Measurements from ENCODE around the gene OR56A5.
"Not testable (repeated sequence)": the region's sequence is repeated elsewhere in the genome, so short reads cannot be mapped to it uniquely, and the experiment has no call there.

OR56A5 gene

GRCh38 chr11:5973530-5973929 is 5.2 kb upstream of the OR56A5 start:
- Histone ChIP-seq H3F3A (ENCODE audit: insufficient read depth, low read length) (no peaks in the 10 kb centered on the region), H3K36me3 (replicated peaks; ENCODE audit: insufficient read depth, low read length) (no peaks in the 10 kb centered on the region), H3K27ac (ENCODE audit: low read length) (no peak overlapping the region), H3K4me1 (ENCODE audit: low read length) (no peaks in the 10 kb centered on the region), H3K9ac (ENCODE audit: low read length) (no peak overlapping the region), H2AFZ (ENCODE audit: low read length) (no peak overlapping the region), H3K27me3 (replicated peaks; ENCODE audit: insufficient read depth, low read length) (no peaks in the 10 kb centered on the region), H3K4me3 (ENCODE audit: low read length) (no peak overlapping the region), H3K79me2 (ENCODE audit: low read length) (no peaks in the 10 kb centered on the region), H3K4me2 (ENCODE audit: low read depth, low read length) (no peak overlapping the region), H3K9me2 (replicated peaks; ENCODE audit: insufficient read depth, low read length) (no peaks in the 10 kb centered on the region), H3K9me3 (replicated peaks; ENCODE audit: insufficient read depth, low read length) (no peaks in the 10 kb centered on the region), H4K20me1 (ENCODE audit: insufficient read depth, low read length) (no peaks in the 10 kb centered on the region)
- no peak for DNase-seq
- TF ChIP-seq EZH2phosphoT487 (IDR thresholded peaks at IDR 0.05; ENCODE audit: low read length): no peak
- no peak for TF ChIP-seq EZH2 (optimal IDR thresholded peaks at IDR 0.05; ENCODE audit: low read depth, low read length)
- no peak for TF ChIP-seq CTCF (IDR thresholded peaks at IDR 0.05; ENCODE audit: low read length)

GRCh38 chr11:5967708-5968107 is 586 bp downstream of the OR56A5 start:
- DNase-seq: no peak

GRCh38 chr11:5966958-5967357 is 1.3 kb downstream of the OR56A5 start:
- H3K4me2 ChIP-seq (ENCODE audit: low read depth, low read length): no peak overlapping the region
- no peaks in the 10 kb centered on the region for H3K36me3 ChIP-seq (replicated peaks; ENCODE audit: insufficient read depth, low read length)
- H2AFZ ChIP-seq (ENCODE audit: low read length): no peak overlapping the region
- DNase-seq: no peak
- H4K20me1 ChIP-seq (ENCODE audit: insufficient read depth, low read length): no peaks in the 10 kb centered on the region
- TF ChIP-seq EZH2phosphoT487 (IDR thresholded peaks at IDR 0.05; ENCODE audit: low read length) (no peak), CTCF (IDR thresholded peaks at IDR 0.05; ENCODE audit: low read length) (no peak), EZH2 (optimal IDR thresholded peaks at IDR 0.05; ENCODE audit: low read depth, low read length) (no peak)
- no peak overlapping the region for H3K9ac ChIP-seq (ENCODE audit: low read length)
- H3K9me3 ChIP-seq (replicated peaks; ENCODE audit: insufficient read depth, low read length): no peaks in the 10 kb centered on the region
- H3F3A ChIP-seq (ENCODE audit: insufficient read depth, low read length): no peaks in the 10 kb centered on the region
- no peaks in the 10 kb centered on the region for H3K79me2 ChIP-seq (ENCODE audit: low read length)
- H3K4me1 ChIP-seq (ENCODE audit: low read length): no peaks in the 10 kb centered on the region
- H3K27ac ChIP-seq (ENCODE audit: low read length): no peak overlapping the region
- no peaks in the 10 kb centered on the region for H3K9me2 ChIP-seq (replicated peaks; ENCODE audit: insufficient read depth, low read length)
- H3K27me3 ChIP-seq (replicated peaks; ENCODE audit: insufficient read depth, low read length): no peaks in the 10 kb centered on the region
- H3K4me3 ChIP-seq (ENCODE audit: low read length): no peak overlapping the region

More at GRCh38 chr11:5967708-5968107, 586 bp downstream of the OR56A5 start:
- no peaks in the 10 kb centered on the region for H4K20me1 ChIP-seq (ENCODE audit: insufficient read depth, low read length)
- H3K27me3 ChIP-seq (replicated peaks; ENCODE audit: insufficient read depth, low read length): no peaks in the 10 kb centered on the region
- no peaks in the 10 kb centered on the region for H3K9me3 ChIP-seq (replicated peaks; ENCODE audit: insufficient read depth, low read length)
- H3K4me3 ChIP-seq (ENCODE audit: low read length): no peak overlapping the region
- H2AFZ ChIP-seq (ENCODE audit: low read length): no peak overlapping the region
- H3K9ac ChIP-seq (ENCODE audit: low read length): no peak overlapping the region
- no peaks in the 10 kb centered on the region for H3F3A ChIP-seq (ENCODE audit: insufficient read depth, low read length)
- H3K27ac ChIP-seq (ENCODE audit: low read length): no peak overlapping the region
- no peaks in the 10 kb centered on the region for H3K79me2 ChIP-seq (ENCODE audit: low read length)
- H3K4me1 ChIP-seq (ENCODE audit: low read length): no peaks in the 10 kb centered on the region
- H3K9me2 ChIP-seq (replicated peaks; ENCODE audit: insufficient read depth, low read length): no peaks in the 10 kb centered on the region
- no peaks in the 10 kb centered on the region for H3K36me3 ChIP-seq (replicated peaks; ENCODE audit: insufficient read depth, low read length)
- TF ChIP-seq CTCF (IDR thresholded peaks at IDR 0.05; ENCODE audit: low read length): no peak
- no peak for TF ChIP-seq EZH2 (optimal IDR thresholded peaks at IDR 0.05; ENCODE audit: low read depth, low read length)
- TF ChIP-seq EZH2phosphoT487 (IDR thresholded peaks at IDR 0.05; ENCODE audit: low read length): no peak
- no peak overlapping the region for H3K4me2 ChIP-seq (ENCODE audit: low read depth, low read length)

- H3K27ac ChIP-seq (ENCODE audit: low read length); H3K36me3 ChIP-seq (replicated peaks; ENCODE audit: insufficient read depth, low read length); H3K4me3 ChIP-seq (ENCODE audit: low read length); H3K4me1 ChIP-seq (ENCODE audit: low read length); H3K9me3 ChIP-seq (replicated peaks; ENCODE audit: insufficient read depth, low read length); H2AFZ ChIP-seq (ENCODE audit: low read length); H3K9ac ChIP-seq (ENCODE audit: low read length); H3K79me2 ChIP-seq (ENCODE audit: low read length); H3K4me2 ChIP-seq (ENCODE audit: low read depth, low read length); DNase-seq; H3K27me3 ChIP-seq (replicated peaks; ENCODE audit: insufficient read depth, low read length); H4K20me1 ChIP-seq (ENCODE audit: insufficient read depth, low read length); H3F3A ChIP-seq (ENCODE audit: insufficient read depth, low read length); H3K9me2 ChIP-seq (replicated peaks; ENCODE audit: insufficient read depth, low read length): not testable (repeated sequence)
These were observed 7.5 kb downstream of the OR56A5 start for GRCh38 chr11:5960704-5961320.

All from MM.1S (cell line).